ACC112 (cell line): ENCODE results near the gene OGDHL.
"Not testable (repeated sequence)": the region's sequence is repeated elsewhere in the genome, so short reads cannot be mapped to it uniquely, and the experiment has no call there.

Experiments
- H2AFZ ChIP-seq: fragments of 200-600 bp; sonication (generic); one replicate; pipeline ENCODE4 v1.6.0; 2017; ENCODE audit warnings: antibody characterized with exemption, low read length; ENCODE audit not compliant: unreplicated experiment
- H3K27ac ChIP-seq: fragments of 200-600 bp; sonication (generic); 2 replicates; pipeline ENCODE4 v1.5.1; 2014; ENCODE audit warnings: low read depth, mild to moderate bottlenecking, antibody characterized with exemption, low read length, moderate library complexity
- H3K27me3 ChIP-seq: fragments of 200-600 bp; sonication (generic); 2 replicates; pipeline ENCODE4 v1.6.1; 2014; ENCODE audit warnings: mild to moderate bottlenecking, antibody characterized with exemption, low read length, moderate library complexity, mixed read lengths; ENCODE audit not compliant: insufficient read depth
- H3K36me3 ChIP-seq: fragments of 200-600 bp; sonication (generic); 2 replicates; pipeline ENCODE4 v1.6.1; 2016; ENCODE audit warnings: mild to moderate bottlenecking, antibody characterized with exemption, low read length, moderate library complexity, mixed read lengths; ENCODE audit not compliant: insufficient read depth
- H3K4me1 ChIP-seq: fragments of 200-600 bp; sonication (generic); one replicate; pipeline ENCODE4 v1.6.1; 2016; ENCODE audit warnings: low read length, mixed read lengths; ENCODE audit not compliant: insufficient read depth, unreplicated experiment, control insufficient read depth
- H3K4me3 ChIP-seq: fragments of 200-600 bp; sonication (generic); 2 replicates; pipeline ENCODE4 v1.5.1; 2014; ENCODE audit warnings: mild to moderate bottlenecking, low read depth, low read length
- H3K79me2 ChIP-seq: fragments of 200-600 bp; sonication (generic); one replicate; pipeline ENCODE4 v1.6.0; 2016; ENCODE audit warnings: low read length; ENCODE audit not compliant: control insufficient read depth, unreplicated experiment, insufficient read depth

The OGDHL gene

GRCh38 chr10:49739426-49739825, 22.7 kb downstream of the OGDHL start:
- Histone ChIP-seq H2AFZ (no peak overlapping the region), H3K79me2 (no peaks in the 10 kb centered on the region), H3K36me3 (no peaks in the 10 kb centered on the region), H3K4me3 (no peak overlapping the region), H3K27ac (no peak overlapping the region), H3K27me3 (no peaks in the 10 kb centered on the region), H3K4me1 (no peaks in the 10 kb centered on the region)

- H3K36me3 ChIP-seq: no peaks in the 10 kb centered on the region
- H3K27me3 ChIP-seq: no peaks in the 10 kb centered on the region
- H2AFZ ChIP-seq: no peak overlapping the region
- no peaks in the 10 kb centered on the region for H3K79me2 ChIP-seq
- H3K4me3 ChIP-seq: no peak overlapping the region
- no peak overlapping the region for H3K27ac ChIP-seq
- H3K4me1 ChIP-seq: no peaks in the 10 kb centered on the region
These were observed 23.3 kb downstream of the OGDHL start for GRCh38 chr10:49738616-49739360.

- Histone ChIP-seq H3K27ac (no peak overlapping the region), H3K4me3 (no peak overlapping the region)
These were observed 24.5 kb downstream of the OGDHL start for GRCh38 chr10:49737474-49738201.

GRCh38 chr10:49736564-49737113, 25.5 kb downstream of the OGDHL start:
- no peak overlapping the region for H2AFZ ChIP-seq
- H3K27me3 ChIP-seq: no peaks in the 10 kb centered on the region
- H3K36me3 ChIP-seq: no peaks in the 10 kb centered on the region
- H3K4me1 ChIP-seq: no peaks in the 10 kb centered on the region
- no peak overlapping the region for H3K27ac ChIP-seq
- no peak overlapping the region for H3K4me3 ChIP-seq
- H3K79me2 ChIP-seq: no peaks in the 10 kb centered on the region

More at GRCh38 chr10:49737474-49738201, 24.5 kb downstream of the OGDHL start:
- H3K36me3 ChIP-seq: no peaks in the 10 kb centered on the region
- no peaks in the 10 kb centered on the region for H3K4me1 ChIP-seq
- H2AFZ ChIP-seq: no peak overlapping the region
- H3K79me2 ChIP-seq: no peaks in the 10 kb centered on the region
- no peaks in the 10 kb centered on the region for H3K27me3 ChIP-seq

- Histone ChIP-seq H3K27ac (no peak overlapping the region), H3K79me2 (no peaks in the 10 kb centered on the region), H3K27me3 (no peaks in the 10 kb centered on the region), H2AFZ (no peak overlapping the region), H3K4me1 (no peaks in the 10 kb centered on the region), H3K36me3 (no peaks in the 10 kb centered on the region), H3K4me3 (no peak overlapping the region)
These were observed 26.1 kb downstream of the OGDHL start for GRCh38 chr10:49735848-49736563.

- Histone ChIP-seq H3K36me3 (no peaks in the 10 kb centered on the region), H3K4me3 (no peak overlapping the region), H3K4me1 (no peaks in the 10 kb centered on the region), H3K27ac (no peak overlapping the region), H3K27me3 (no peaks in the 10 kb centered on the region), H2AFZ (no peak overlapping the region), H3K79me2 (no peaks in the 10 kb centered on the region)
These were observed 27.0 kb downstream of the OGDHL start for GRCh38 chr10:49735161-49735560.

- no peak overlapping the region for H2AFZ ChIP-seq
- no peaks in the 10 kb centered on the region for H3K79me2 ChIP-seq
- H3K27ac ChIP-seq: no peak overlapping the region
- no peaks in the 10 kb centered on the region for H3K27me3 ChIP-seq
- H3K36me3 ChIP-seq: no peaks in the 10 kb centered on the region
- H3K4me1 ChIP-seq: no peaks in the 10 kb centered on the region
- no peak overlapping the region for H3K4me3 ChIP-seq
These were observed 27.4 kb downstream of the OGDHL start for GRCh38 chr10:49734676-49735075.

GRCh38 chr10:49733866-49734265, 28.3 kb downstream of the OGDHL start:
- Histone ChIP-seq H3K4me3 (no peak overlapping the region), H3K36me3 (no peaks in the 10 kb centered on the region), H3K4me1 (no peaks in the 10 kb centered on the region), H3K27me3 (no peaks in the 10 kb centered on the region), H2AFZ (no peak overlapping the region), H3K27ac (no peak overlapping the region), H3K79me2 (no peaks in the 10 kb centered on the region)

GRCh38 chr10:49726593-49726992, 35.5 kb downstream of the OGDHL start:
- no peak overlapping the region for H2AFZ ChIP-seq
- H3K27ac ChIP-seq: no peak overlapping the region
- H3K27me3 ChIP-seq: peaks cover 19% of the 10 kb centered on the region
- H3K4me3 ChIP-seq: no peak overlapping the region
- H3K79me2 ChIP-seq: no peaks in the 10 kb centered on the region
- no peaks in the 10 kb centered on the region for H3K4me1 ChIP-seq
- H3K36me3 ChIP-seq: no peaks in the 10 kb centered on the region

- not testable (repeated sequence) for H3K4me1 ChIP-seq, H3K27ac ChIP-seq, H2AFZ ChIP-seq, H3K4me3 ChIP-seq, H3K79me2 ChIP-seq, H3K36me3 ChIP-seq
- peaks cover 36% of the 10 kb centered on the region for H3K27me3 ChIP-seq
These were observed 47.0 kb downstream of the OGDHL start for GRCh38 chr10:49715157-49715556.
